K562 (cell line): ENCODE results near the gene MAP2K6. TPM values are rescaled to one million over a fixed set of nuclear protein-coding genes. Genes with fewer than 3 reads are reported as not detected.

Experiments
- ATAC-seq: fragments of 200-7000 bp; cut with Tn5 transposase; 3 replicates; pipeline ENCODE4 v1.9.1; 2020; ENCODE audit warnings: moderate library complexity
- BruUV-seq: library from RNA; stranded (reverse); fragments of 400-500 nt; replicated peaks from 2 replicates; lab custom pipeline; 2021; lab: Mats Ljungman, UMichigan
- CTCF ChIA-PET: fragments of 300-600 bp; formaldehyde crosslinking; extraction: SDS; loops from one replicate; lab custom pipeline; 2021; ENCODE audit warnings: low intra/inter-chr PET ratio; lab: Yijun Ruan, JAX
- POLR2A ChIA-PET: fragments of 300-600, 350-650 bp; sonication (Branson Sonifier 250); formaldehyde crosslinking; extraction: SDS; loops from one replicate; lab custom pipeline; 2021; ENCODE audit warnings: antibody characterized with exemption, inconsistent platforms; lab: Yijun Ruan, JAX
- DNase-seq, 4 experiments: peaks; one replicate each; pipeline versions ENCODE4 v3.0.0 to v3.0.0-alpha.2; 2011 to 2018; ENCODE audit warnings: low spot score in 3 of 4, mixed read lengths in 3 of 4; ENCODE audit errors: extremely low read depth in 1 of 4
- FAIRE-seq: peaks from 2 replicates; lab custom pipeline; 2011; peaks lifted over from hg19 to GRCh38; lab: Jason Lieb, UNC
- H2AFZ ChIP-seq: 2 replicates; pipeline ENCODE4 v1.6.0; 2011; ENCODE audit warnings: low read depth, low read length, control low read depth, inconsistent platforms
- H3K27ac ChIP-seq: fragments of 200-600 bp; 3 replicates; pipeline ENCODE4 v1.8.0; 2011; ENCODE audit warnings: low read depth, mild to moderate bottlenecking, control low read depth, inconsistent platforms, low read length, moderate library complexity, mixed read lengths; ENCODE audit errors: extremely low read depth
- H3K27me3 ChIP-seq, 2 experiments: fragments of 300-600 bp in 1 of 2; 2 replicates in 1 of 2; 3 replicates in 1 of 2; pipeline versions ENCODE4 v1.6.0 to v1.8.0; 2011; ENCODE audit warnings: inconsistent platforms in 2 of 2, low read length in 2 of 2, mild to moderate bottlenecking in 1 of 2, mixed read lengths in 1 of 2, moderate library complexity in 1 of 2; ENCODE audit not compliant: control insufficient read depth in 2 of 2, insufficient read depth in 2 of 2
- H3K36me3 ChIP-seq: fragments of 300-600 bp; 3 replicates; pipeline ENCODE4 v1.8.0; 2011; ENCODE audit warnings: mild to moderate bottlenecking, low read length, inconsistent platforms; ENCODE audit not compliant: control insufficient read depth, insufficient read depth
- H3K4me1 ChIP-seq, 2 experiments: fragments of 200-600 bp in 1 of 2; replicated peaks in 1 of 2; 2 replicates in 1 of 2; 3 replicates in 1 of 2; pipeline versions ENCODE4 v1.5.1 to v1.8.0; 2011; ENCODE audit warnings: inconsistent platforms in 2 of 2, low read length in 2 of 2, mild to moderate bottlenecking in 1 of 2, mixed read lengths in 1 of 2, moderate library complexity in 1 of 2; ENCODE audit not compliant: control insufficient read depth in 2 of 2, insufficient read depth in 2 of 2
- H3K4me2 ChIP-seq: 2 replicates; pipeline ENCODE4 v1.6.1; 2011; ENCODE audit warnings: low read length, control low read depth, inconsistent platforms, mixed read lengths; ENCODE audit not compliant: insufficient read depth
- H3K4me3 ChIP-seq: fragments of 200-600 bp; sonication (generic), shearing (Covaris generic); 2 replicates; pipeline ENCODE4 v1.5.1; 2016; ENCODE audit warnings: control low read depth, inconsistent platforms
- H3K79me2 ChIP-seq: fragments of 200-600 bp; 3 replicates; pipeline ENCODE4 v1.8.0; 2011; ENCODE audit warnings: low read length, inconsistent platforms; ENCODE audit not compliant: control insufficient read depth, insufficient read depth
- H3K9ac ChIP-seq, 2 experiments: 2 replicates each; pipeline versions ENCODE4 v1.6.0 to v1.6.1; 2011; ENCODE audit warnings: low read depth in 2 of 2, low read length in 2 of 2, control low read depth in 1 of 2, inconsistent platforms in 1 of 2, mild to moderate bottlenecking in 1 of 2, mixed read lengths in 1 of 2; ENCODE audit not compliant: insufficient read depth in 1 of 2
- H3K9me1 ChIP-seq: one replicate; pipeline ENCODE4 v1.6.0; 2011; ENCODE audit warnings: inconsistent platforms, mild to moderate bottlenecking, low read length, moderate library complexity; ENCODE audit not compliant: control insufficient read depth, insufficient read depth
- H3K9me3 ChIP-seq: replicated peaks from 2 replicates; pipeline ENCODE4 v1.5.1; 2011; ENCODE audit warnings: low read depth, low read length, inconsistent platforms; ENCODE audit not compliant: control insufficient read depth, insufficient read depth
- H4K20me1 ChIP-seq: replicated peaks from 2 replicates; pipeline ENCODE4 v1.6.1; 2011; ENCODE audit warnings: low read length, inconsistent platforms, mixed read lengths; ENCODE audit not compliant: control insufficient read depth, insufficient read depth
- SIN3A ChIP-seq, 2 experiments: fragments of 150-350 bp in 1 of 2; IDR thresholded peaks; 2 replicates each; pipeline ENCODE4 v1.6.1; 2011 to 2016; ENCODE audit warnings: borderline replicate concordance in 2 of 2, low read depth in 2 of 2, low read length in 2 of 2, mild to moderate bottlenecking in 2 of 2, moderate library complexity in 2 of 2; ENCODE audit not compliant: control insufficient read depth in 1 of 2
- TAL1 ChIP-seq: fragments of 450-650 bp; IDR thresholded peaks from 2 replicates; pipeline ENCODE4 v1.6.1; 2016; ENCODE audit warnings: mild to moderate bottlenecking
- TCF15 ChIP-seq: fragments of 250-450 bp; sonication (Bioruptor Pico); IDR thresholded peaks from 2 replicates; pipeline ENCODE4 v1.8.0; 2022; ENCODE audit warnings: moderate library complexity, mild to moderate bottlenecking, inconsistent platforms
- ZBTB5 ChIP-seq: fragments of 450-650 bp; IDR thresholded peaks from 2 replicates; pipeline ENCODE4 v1.6.1; 2017; ENCODE audit warnings: antibody characterized with exemption
- ZNF274 ChIP-seq: IDR thresholded peaks from 2 replicates; pipeline ENCODE4 v1.6.1; 2011; ENCODE audit warnings: low read depth, mild to moderate bottlenecking, low read length, moderate library complexity, borderline replicate concordance
- ZNF280B ChIP-seq: fragments of 250-450 bp; sonication (Bioruptor Pico); IDR thresholded peaks from 2 replicates; pipeline ENCODE4 v1.5.1; 2021; ENCODE audit warnings: mild to moderate bottlenecking
- ZNF324 ChIP-seq: fragments of 250-450 bp; sonication (Bioruptor Pico); IDR thresholded peaks from 2 replicates; pipeline ENCODE4 v1.4.0; 2020; ENCODE audit warnings: mild to moderate bottlenecking
- WGBS: fragments of 100-300 bp; shearing (Covaris generic); methylation state at CpG from one replicate; pipeline ENCODE4 v1.1.6; 2016; ENCODE audit warnings: low coverage, mixed read lengths; ENCODE audit not compliant: insufficient coverage; ENCODE audit errors: missing lambda C conversion rate; 5-methylcytosine and 5-hydroxymethylcytosine counted together
- in situ Hi-C: fragments of 300-500 bp; cut with MboI; formaldehyde crosslinking; loops from 4 replicates; pipeline ENCODE4 v1.15.0; 2018; ENCODE audit warnings: inconsistent platforms, mixed read lengths
- intact Hi-C: fragments of 100-400 bp; cut with micrococcal nuclease; formaldehyde crosslinking; loops from 2 replicates; pipeline ENCODE4 v1.14.2; 2022
- polyA plus RNA-seq, 8 experiments: library from polyadenylated mRNA; depleted of rRNA in 4 of 8; stranded (reverse) in 5 of 8; unstranded in 3 of 8; fragments of >200 nt; fragmentation: Nextera tagmentation in 2 of 8; fragmentation: Illumina TruSeq in 1 of 8; extraction: Ambion mirVana in 2 of 8; extraction: Trizol in 1 of 8; gene quantifications; 2 replicates each; pipeline versions ENCODE4 v1.2.1 to v1.2.3, GENCODE V29; 2011 to 2014; ENCODE audit warnings: inconsistent platforms in 1 of 8, missing spikeins in 1 of 8
- total RNA-seq, 7 experiments: library from RNA; depleted of rRNA in 6 of 7; stranded (reverse); fragments of >200 nt in 6 of 7; fragmentation: Illumina TruSeq in 2 of 7; extraction: Trizol in 2 of 7; gene quantifications; 2 replicates each; pipeline versions ENCODE4 v1.2.1 to v1.2.3, GENCODE V29; 2011 to 2021; ENCODE audit warnings: low replicate concordance in 1 of 7

Gene MAP2K6
- total and polyA plus RNA-seq, 9 of the 15 experiments (the other 6 are each of a cell fraction or from before 2014, with no cell fraction given) = 0.07 to 0.13 TPM; not detected in 7

GRCh38 chr17:69511250-69511649 is 96.8 kb downstream of the MAP2K6 start:
- CTCF ChIA-PET = no interaction called here
- intact Hi-C loops (no loop called here), in situ Hi-C loops (no loop called here)
- H3K9me3 ChIP-seq = no peaks in the 10 kb centered on the region
- no peak overlapping the region for H2AFZ ChIP-seq
- H3K4me2 ChIP-seq = no peak overlapping the region
- WGBS = 0% methylated on average over 7 of the region's 7 CpGs
- TF ChIP-seq TCF15 (no peak), SIN3A (IDR thresholded peaks at IDR 0.05; ENCODE audit: borderline replicate concordance in 2 of 2, control insufficient read depth in 1 of 2, low read depth in 2 of 2, low read length in 2 of 2) (no peak), ZBTB5 (no peak), ZNF280B (CRISPR knock-in tag) (no peak), TAL1 (no peak), ZNF274 (no peak), ZNF324 (no peak)
- DNase-seq (no peak), FAIRE-seq (no peak), ATAC-seq (no peak)
- H3K79me2 ChIP-seq = no peaks in the 10 kb centered on the region
- H3K36me3 ChIP-seq = no peaks in the 10 kb centered on the region
- H3K9ac ChIP-seq = no peak overlapping the region
- POLR2A ChIA-PET = no interaction called here
- H3K9me1 ChIP-seq = no peaks in the 10 kb centered on the region
- no TSS peak for BruUV-seq
- H3K27ac ChIP-seq = no peak overlapping the region
- no peaks in the 10 kb centered on the region for H4K20me1 ChIP-seq
- H3K27me3 ChIP-seq = no peaks in the 10 kb centered on the region
- no peak overlapping the region for H3K4me3 ChIP-seq
- H3K4me1 ChIP-seq = no peaks in the 10 kb centered on the region
